ENCODE data around the gene NEURL1B.
A peak's percentile ranks its signal among the peaks of the same experiment; 100 is the strongest.

The NEURL1B gene

GRCh38 chr5:172616730-172617129 lies 24.3 kb upstream of the NEURL1B start:
- no peak overlapping the region for H3K9ac ChIP-seq (ENCODE audit: low read length)
- H3K27me3 ChIP-seq (ENCODE audit: control insufficient read depth, insufficient read depth, low read length): no peaks in the 10 kb centered on the region
- no peaks in the 10 kb centered on the region for H3K36me3 ChIP-seq (ENCODE audit: control insufficient read depth, insufficient read depth, low read length)
- H3K27ac ChIP-seq (ENCODE audit: low read depth, low read length): no peak overlapping the region
- H3K4me1 ChIP-seq (ENCODE audit: control insufficient read depth, insufficient read depth, low read length): no peaks in the 10 kb centered on the region
- no peak overlapping the region for H3K4me3 ChIP-seq (ENCODE audit: low read length)

DNA sequence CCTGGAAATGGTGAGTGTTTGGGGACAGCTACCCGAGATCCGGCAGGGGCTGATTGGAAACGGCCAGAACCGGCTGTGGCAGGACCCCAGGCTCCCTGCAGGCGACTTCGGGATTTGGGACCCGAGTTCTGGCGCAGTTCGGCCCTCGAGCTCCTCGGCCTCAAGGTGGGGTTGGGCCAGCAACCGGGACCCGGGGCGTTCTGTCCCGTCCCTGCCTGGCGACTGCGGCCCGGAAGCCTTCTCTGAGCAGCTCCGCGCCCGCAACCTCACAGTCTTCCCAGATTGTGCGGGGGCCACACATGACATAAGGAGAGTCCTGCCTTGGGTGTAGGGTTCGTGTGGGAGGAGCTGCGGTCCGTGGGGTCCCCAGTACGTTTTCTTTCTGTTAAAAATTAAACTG lies 23.2 kb upstream of the NEURL1B start:
- H3K4me3 ChIP-seq (ENCODE audit: low read length): no peak overlapping the region
- no peaks in the 10 kb centered on the region for H3K27me3 ChIP-seq (ENCODE audit: control insufficient read depth, insufficient read depth, low read length)
- no peak overlapping the region for H3K27ac ChIP-seq (ENCODE audit: low read depth, low read length)
- no peaks in the 10 kb centered on the region for H3K36me3 ChIP-seq (ENCODE audit: control insufficient read depth, insufficient read depth, low read length)
- H3K4me1 ChIP-seq (ENCODE audit: control insufficient read depth, insufficient read depth, low read length): no peaks in the 10 kb centered on the region
- no peak overlapping the region for H3K9ac ChIP-seq (ENCODE audit: low read length)

- Histone ChIP-seq H3K4me3 (ENCODE audit: low read length) (no peak overlapping the region), H3K4me1 (ENCODE audit: control insufficient read depth, insufficient read depth, low read length) (no peaks in the 10 kb centered on the region), H3K27me3 (ENCODE audit: control insufficient read depth, insufficient read depth, low read length) (no peaks in the 10 kb centered on the region), H3K36me3 (ENCODE audit: control insufficient read depth, insufficient read depth, low read length) (no peaks in the 10 kb centered on the region), H3K27ac (ENCODE audit: low read depth, low read length) (no peak overlapping the region), H3K9ac (ENCODE audit: low read length) (no peak overlapping the region)
Measured at GRCh38 chr5:172618574-172619365, 22.3 kb upstream of the NEURL1B start.

DNA sequence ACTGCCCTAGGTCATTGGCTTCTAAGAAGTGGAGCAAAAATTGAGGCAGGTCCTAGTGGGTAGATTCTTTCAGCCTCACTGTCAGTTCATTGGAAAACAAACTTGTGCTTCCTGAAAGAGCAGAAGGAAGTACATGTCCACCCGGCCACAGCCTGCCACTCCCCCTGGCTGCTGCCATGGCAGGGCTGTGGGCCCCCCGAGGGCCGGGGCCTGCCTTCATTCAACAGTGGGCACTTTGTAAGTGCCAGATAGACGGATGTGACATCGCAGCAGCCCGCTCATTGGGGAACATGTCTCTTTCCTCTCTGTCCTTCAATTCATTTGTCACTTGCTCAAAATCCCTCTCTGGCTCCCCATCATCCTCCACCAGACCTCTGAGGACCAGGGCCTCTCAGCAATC lies 20.6 kb upstream of the NEURL1B start:
- H3K27ac ChIP-seq (ENCODE audit: low read depth, low read length): no peak overlapping the region
- no peaks in the 10 kb centered on the region for H3K36me3 ChIP-seq (ENCODE audit: control insufficient read depth, insufficient read depth, low read length)
- H3K4me3 ChIP-seq (ENCODE audit: low read length): no peak overlapping the region
- no peaks in the 10 kb centered on the region for H3K27me3 ChIP-seq (ENCODE audit: control insufficient read depth, insufficient read depth, low read length)
- no peaks in the 10 kb centered on the region for H3K4me1 ChIP-seq (ENCODE audit: control insufficient read depth, insufficient read depth, low read length)
- no peak overlapping the region for H3K9ac ChIP-seq (ENCODE audit: low read length)

- no peaks in the 10 kb centered on the region for H3K4me1 ChIP-seq (ENCODE audit: control insufficient read depth, insufficient read depth, low read length)
- no peak overlapping the region for H3K9ac ChIP-seq (ENCODE audit: low read length)
- peak overlapping the region; percentile 6 for H3K4me3 ChIP-seq (ENCODE audit: low read length)
- H3K27me3 ChIP-seq (ENCODE audit: control insufficient read depth, insufficient read depth, low read length): no peaks in the 10 kb centered on the region
- no peaks in the 10 kb centered on the region for H3K36me3 ChIP-seq (ENCODE audit: control insufficient read depth, insufficient read depth, low read length)
- H3K27ac ChIP-seq (ENCODE audit: low read depth, low read length): no peak overlapping the region
Measured at GRCh38 chr5:172622091-172623046, 18.7 kb upstream of the NEURL1B start.

- Histone ChIP-seq H3K36me3 (ENCODE audit: control insufficient read depth, insufficient read depth, low read length) (no peaks in the 10 kb centered on the region), H3K4me3 (ENCODE audit: low read length) (no peak overlapping the region), H3K27me3 (ENCODE audit: control insufficient read depth, insufficient read depth, low read length) (no peaks in the 10 kb centered on the region), H3K27ac (ENCODE audit: low read depth, low read length) (no peak overlapping the region), H3K4me1 (ENCODE audit: control insufficient read depth, insufficient read depth, low read length) (no peaks in the 10 kb centered on the region), H3K9ac (ENCODE audit: low read length) (no peak overlapping the region)
Measured at GRCh38 chr5:172623313-172623980, 17.6 kb upstream of the NEURL1B start.

- Histone ChIP-seq H3K9ac (ENCODE audit: low read length) (no peak overlapping the region), H3K4me1 (ENCODE audit: control insufficient read depth, insufficient read depth, low read length) (no peaks in the 10 kb centered on the region), H3K27me3 (ENCODE audit: control insufficient read depth, insufficient read depth, low read length) (no peaks in the 10 kb centered on the region), H3K27ac (ENCODE audit: low read depth, low read length) (no peak overlapping the region), H3K4me3 (ENCODE audit: low read length) (no peak overlapping the region), H3K36me3 (ENCODE audit: control insufficient read depth, insufficient read depth, low read length) (no peaks in the 10 kb centered on the region)
Measured at GRCh38 chr5:172624083-172624995, 16.7 kb upstream of the NEURL1B start.

DNA sequence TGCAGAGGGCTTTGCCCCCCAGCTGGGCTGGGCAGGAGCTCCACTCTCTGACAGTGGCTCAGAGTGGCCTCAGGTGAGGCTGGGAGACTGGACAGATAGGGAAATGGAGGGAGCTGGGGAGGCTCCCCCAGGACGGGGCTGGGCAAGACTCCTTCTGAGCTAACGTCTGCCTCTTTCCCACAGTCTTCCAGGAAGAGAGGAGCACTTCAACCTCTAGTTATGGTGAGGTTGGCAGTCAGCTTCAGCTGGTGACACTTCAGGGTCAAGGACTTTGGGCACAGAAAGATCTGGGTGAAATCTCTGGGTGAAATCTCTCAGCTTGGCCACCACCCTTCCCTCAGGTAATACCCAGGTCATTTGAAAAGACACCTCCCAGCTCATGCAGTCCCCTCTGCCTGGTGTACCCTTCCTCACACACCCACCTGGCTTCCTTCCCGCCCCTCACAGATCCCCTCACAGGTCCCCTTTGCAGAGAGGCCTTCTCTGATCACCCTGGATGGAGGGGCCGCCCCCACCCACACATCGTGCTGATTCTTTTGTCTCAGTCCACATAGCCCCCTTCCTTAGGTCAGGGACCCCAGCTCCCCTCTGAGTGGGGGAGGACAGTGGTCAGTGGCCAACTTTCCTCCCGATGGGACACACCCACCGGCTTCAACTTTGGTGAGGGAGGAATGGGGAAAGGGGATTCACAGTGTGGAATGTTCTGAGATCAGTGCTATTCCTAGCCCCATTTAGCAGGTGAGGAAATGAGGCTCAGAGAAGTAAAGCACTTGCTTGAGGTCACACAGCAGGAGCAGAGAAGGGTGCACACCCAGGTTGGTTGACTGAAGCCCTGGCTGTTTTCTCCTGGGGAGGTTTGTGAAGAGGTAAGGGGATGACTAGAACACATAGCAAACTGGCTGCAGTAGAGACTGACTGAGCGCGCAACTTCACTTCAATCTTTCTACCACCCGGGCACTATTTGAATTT lies 15.8 kb upstream of the NEURL1B start:
- H3K36me3 ChIP-seq (ENCODE audit: control insufficient read depth, insufficient read depth, low read length): no peaks in the 10 kb centered on the region
- no peak overlapping the region for H3K27ac ChIP-seq (ENCODE audit: low read depth, low read length)
- H3K4me3 ChIP-seq (ENCODE audit: low read length): no peak overlapping the region
- no peaks in the 10 kb centered on the region for H3K4me1 ChIP-seq (ENCODE audit: control insufficient read depth, insufficient read depth, low read length)
- H3K27me3 ChIP-seq (ENCODE audit: control insufficient read depth, insufficient read depth, low read length): no peaks in the 10 kb centered on the region
- H3K9ac ChIP-seq (ENCODE audit: low read length): no peak overlapping the region

- Histone ChIP-seq H3K27ac (ENCODE audit: low read depth, low read length) (no peak overlapping the region), H3K36me3 (ENCODE audit: control insufficient read depth, insufficient read depth, low read length) (no peaks in the 10 kb centered on the region), H3K4me3 (ENCODE audit: low read length) (no peak overlapping the region), H3K4me1 (ENCODE audit: control insufficient read depth, insufficient read depth, low read length) (no peaks in the 10 kb centered on the region), H3K27me3 (ENCODE audit: control insufficient read depth, insufficient read depth, low read length) (no peaks in the 10 kb centered on the region), H3K9ac (ENCODE audit: low read length) (no peak overlapping the region)
Measured at GRCh38 chr5:172626031-172626581, 15.0 kb upstream of the NEURL1B start.

DNA sequence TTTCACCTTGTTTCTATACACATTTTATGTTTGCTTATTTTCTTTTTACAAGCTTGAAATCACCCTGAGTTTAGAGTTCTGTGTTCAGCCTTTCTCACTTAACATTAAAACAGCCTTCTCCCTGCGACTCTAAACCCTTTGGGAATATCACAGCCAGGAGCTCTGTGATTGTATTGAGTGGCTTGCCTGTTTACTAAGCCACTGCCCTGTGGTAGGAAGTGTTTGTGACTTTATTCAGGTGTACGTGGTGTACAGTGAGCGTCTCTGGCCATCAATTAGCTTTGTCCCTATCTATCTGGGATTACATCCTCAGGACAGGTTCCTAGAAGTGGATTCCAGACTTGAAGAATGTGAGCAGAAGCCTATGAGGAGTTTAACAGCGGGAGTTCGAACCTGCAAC lies 11.0 kb upstream of the NEURL1B start:
- Histone ChIP-seq H3K27me3 (ENCODE audit: control insufficient read depth, insufficient read depth, low read length) (no peaks in the 10 kb centered on the region), H3K4me1 (ENCODE audit: control insufficient read depth, insufficient read depth, low read length) (no peaks in the 10 kb centered on the region), H3K9ac (ENCODE audit: low read length) (no peak overlapping the region), H3K4me3 (ENCODE audit: low read length) (no peak overlapping the region), H3K36me3 (ENCODE audit: control insufficient read depth, insufficient read depth, low read length) (no peaks in the 10 kb centered on the region), H3K27ac (ENCODE audit: low read depth, low read length) (no peak overlapping the region)

DNA sequence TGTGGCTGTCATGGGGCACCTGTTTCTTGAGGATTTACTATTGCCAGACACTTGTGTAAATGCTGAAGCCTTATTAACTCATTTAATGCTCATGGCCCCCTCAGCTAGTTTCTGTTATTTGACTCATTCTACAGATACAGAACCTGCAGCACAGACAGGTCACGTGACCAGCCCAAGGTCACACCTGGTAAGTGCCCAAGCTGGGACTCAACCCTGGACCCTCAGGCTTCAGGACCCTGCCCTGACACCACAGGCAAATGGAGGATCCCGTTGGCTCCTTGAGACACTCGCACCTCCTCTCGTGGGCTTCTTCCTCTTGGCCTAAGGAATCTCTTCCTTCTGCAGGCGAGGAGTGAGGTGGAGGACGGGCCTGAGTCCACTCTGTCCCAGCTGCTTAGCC lies 10.6 kb upstream of the NEURL1B start:
- Histone ChIP-seq H3K27ac (ENCODE audit: low read depth, low read length) (no peak overlapping the region), H3K4me1 (ENCODE audit: control insufficient read depth, insufficient read depth, low read length) (no peaks in the 10 kb centered on the region), H3K4me3 (ENCODE audit: low read length) (no peak overlapping the region), H3K36me3 (ENCODE audit: control insufficient read depth, insufficient read depth, low read length) (no peaks in the 10 kb centered on the region), H3K9ac (ENCODE audit: low read length) (no peak overlapping the region), H3K27me3 (ENCODE audit: control insufficient read depth, insufficient read depth, low read length) (no peaks in the 10 kb centered on the region)
